Right cardiac atrium (tissue), 5 donors: Measurements from ENCODE around the gene SLC48A1. TPM values are rescaled to one million over a fixed set of nuclear protein-coding genes. Genes with fewer than 3 reads are reported as not detected.

Source experiments
- ATAC-seq, 2 donors: fragments of 200-7000 bp; cut with Tn5 transposase; one replicate each; pipeline versions ENCODE4 v1.8.0 to v1.9.1; 2020; ENCODE audit warnings: moderate library complexity in 2 of 2, mild to moderate bottlenecking in 1 of 2
- DNase-seq, 3 donors: peaks; one replicate each; pipeline ENCODE4 v3.0.0-alpha.2; 2020
- H3K27ac ChIP-seq: one replicate; pipeline ENCODE4 v1.5.1; 2013; ENCODE audit warnings: mild to moderate bottlenecking, low read length, control low read depth, moderate library complexity
- H3K27me3 ChIP-seq: one replicate; pipeline ENCODE4 v1.6.1; 2013; ENCODE audit not compliant: control insufficient read depth, insufficient read depth
- H3K4me1 ChIP-seq: one replicate; pipeline ENCODE4 v1.6.1; 2013; ENCODE audit warnings: low read length; ENCODE audit not compliant: control insufficient read depth, insufficient read depth
- H3K4me3 ChIP-seq: one replicate; pipeline ENCODE4 v1.5.1; 2013; ENCODE audit warnings: low read length, control low read depth
- H3K9me3 ChIP-seq: one replicate; pipeline ENCODE4 v1.6.1; 2013; ENCODE audit warnings: low read length; ENCODE audit not compliant: control insufficient read depth
- WGBS: extraction: QIAGEN DNeasy Blood & Tissue Kit; methylation state at CpG from one replicate; pipeline ENCODE4 v1.1.7; 2013; 5-methylcytosine and 5-hydroxymethylcytosine counted together
- intact Hi-C, 4 donors: fragments of 100-400 bp; cut with DNase I; formaldehyde crosslinking; loops; one replicate each; pipeline versions ENCODE4 v1.11.0 to v1.14.0; 2022 to 2023
- long read RNA-seq, 4 donors: library from polyadenylated mRNA; unstranded; transcript quantifications; one replicate each; pipeline ENCODE4 v2.0.0, GENCODE V29; 2020 to 2021
- polyA plus RNA-seq: library from polyadenylated mRNA; stranded (reverse); fragments of 200-250 nt; gene quantifications from one replicate; pipeline ENCODE4 v1.2.3, GENCODE V29; 2013
- total RNA-seq, 4 donors: library from RNA; stranded (reverse); fragmentation: NEBNext Ultra II Directional; extraction: Animal tissue kit (Norgen Biotek cat#: 25700); gene quantifications; one replicate each; pipeline ENCODE4 v1.2.1, GENCODE V29; 2021
- donor health status: healthy with polysubstance abuse.
- donor health status: DM: no; HTN: yes; CAD: no.
- donor health status: DM: no; HTN: no; CAD: no.
- donor health status: DM: no; HTN: yes; CAD: no; lungs with severe emphysema.
- donor health status: DM: yes; HTN: yes; CAD: no.

SLC48A1 gene
- total RNA-seq (10 to 100 TPM; 26.5 to 30.1 (median 27.6) TPM), polyA plus RNA-seq (22.0 TPM)
- long read RNA-seq, donor 1, transcript SLC48A1-201 (3 exons, 3,010 nt) = major isoform, 103 of 129 reads
- long read RNA-seq, donor 1, partial matches to known transcripts = 14 of 129 reads
- long read RNA-seq, donor 1, other reads (novel, unspliced or antisense) = 12 of 129 reads
- long read RNA-seq, donor 2, transcript SLC48A1-201 (3 exons, 3,010 nt) = major isoform, 60 of 68 reads
- long read RNA-seq, donor 2, partial matches to known transcripts = 0 of 68 reads
- long read RNA-seq, donor 2, other reads (novel, unspliced or antisense) = 7 of 68 reads
- long read RNA-seq, donor 3, transcript SLC48A1-201 (3 exons, 3,010 nt) = major isoform, 210 of 242 reads
- long read RNA-seq, donor 3, partial matches to known transcripts = 2 of 242 reads
- long read RNA-seq, donor 3, other reads (novel, unspliced or antisense) = 28 of 242 reads
- long read RNA-seq, donor 4, transcript SLC48A1-201 (3 exons, 3,010 nt) = major isoform, 72 of 78 reads
- long read RNA-seq, donor 4, partial matches to known transcripts = 2 of 78 reads
- long read RNA-seq, donor 4, other reads (novel, unspliced or antisense) = 3 of 78 reads

DNA sequence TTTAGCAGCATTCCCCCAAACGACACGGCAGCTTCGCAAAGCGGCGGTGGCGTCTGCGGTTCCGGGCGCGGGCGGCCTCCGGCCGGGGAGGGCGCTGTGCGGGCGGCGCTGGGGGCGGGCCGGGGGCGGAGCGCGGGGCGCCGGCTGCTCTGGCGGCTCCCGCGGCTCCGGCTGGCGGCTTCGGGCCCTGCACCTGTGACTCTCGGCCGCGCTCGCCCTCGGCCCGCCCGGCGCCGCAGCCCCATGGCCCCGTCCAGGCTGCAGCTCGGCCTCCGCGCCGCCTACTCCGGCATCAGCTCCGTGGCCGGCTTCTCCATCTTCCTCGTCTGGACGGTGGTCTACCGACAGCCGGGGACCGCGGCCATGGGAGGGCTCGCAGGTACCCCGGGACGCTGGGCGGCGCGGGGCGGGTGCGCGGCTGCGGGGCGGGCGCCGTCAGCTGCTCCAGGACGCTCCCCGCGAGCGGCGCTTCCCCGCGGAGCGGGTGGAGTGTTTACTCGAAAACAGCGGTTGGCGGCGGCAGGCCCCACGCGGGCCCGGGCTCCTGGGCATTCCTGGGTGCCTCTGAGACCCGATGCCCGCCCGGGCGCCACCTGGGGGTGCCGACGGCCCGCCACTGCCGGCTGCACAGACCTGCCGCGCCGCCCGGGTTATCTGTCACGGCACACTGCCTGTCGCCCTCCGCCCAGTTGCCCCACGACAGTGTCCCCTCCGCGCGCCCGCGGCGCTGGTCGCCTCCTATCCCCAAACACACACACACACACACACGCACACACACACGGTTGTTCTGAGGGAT is at the start of gene SLC48A1:
TSS of gene SLC48A1 (plus strand) at position 177 of the 796 bp plus-strand sequence. CDS start at position 244, 67 bp downstream.
- intact Hi-C loops = loop anchor here in 2 of 4 donors (5.0 kb wide), 1 partner anchor 56 kb away; no protein-coding TSS in a partner anchor
- Histone ChIP-seq H3K4me1 (peaks cover 23% of the 10 kb centered on the region), H3K9me3 (no peaks in the 10 kb centered on the region), H3K4me3 (peak within 1 kb of the TSS; percentile 84), H3K27ac (peak within 1 kb of the TSS; percentile 58), H3K27me3 (no peaks in the 10 kb centered on the region)
- DNase-seq (peak; percentile 80 to 92 (median 92)), ATAC-seq (peak; percentile 67 to 83)
- WGBS = under 1% methylated on average over 106 of the region's 106 CpGs

- DNase-seq (no peak), ATAC-seq (no peak)
- 88% methylated on average over 8 of the region's 8 CpGs for WGBS
- no peak within 1 kb of the TSS for H3K27ac ChIP-seq
- intact Hi-C loops = no loop called here
- H3K9me3 ChIP-seq = no peaks in the 10 kb centered on the region
- H3K4me1 ChIP-seq = no peaks in the 10 kb centered on the region
- no peak within 1 kb of the TSS for H3K4me3 ChIP-seq
- no peaks in the 10 kb centered on the region for H3K27me3 ChIP-seq
These were observed 47.8 kb upstream of the SLC48A1 start, which contains the start of gene ENDOU for GRCh38 chr12:47725091-47725772. Gene ENDOU, minus strand, starts transcription at chr12:47725490. Its CDS starts 77 bp downstream, at chr12:47725413.

GRCh38 chr12:47725893-47726292 is 47.1 kb upstream of the SLC48A1 start:
- Histone ChIP-seq H3K27me3 (no peaks in the 10 kb centered on the region), H3K9me3 (no peaks in the 10 kb centered on the region), H3K4me1 (no peaks in the 10 kb centered on the region), H3K4me3 (no peak overlapping the region), H3K27ac (no peak overlapping the region)
- 43% methylated on average over 5 of the region's 5 CpGs for WGBS
- DNase-seq (no peak), ATAC-seq (no peak)
- intact Hi-C loops = no loop called here

- Histone ChIP-seq H3K27me3 (no peaks in the 10 kb centered on the region), H3K9me3 (no peaks in the 10 kb centered on the region), H3K27ac (no peak overlapping the region), H3K4me1 (no peaks in the 10 kb centered on the region), H3K4me3 (no peak overlapping the region)
- WGBS = 44% methylated on average over 3 of the region's 3 CpGs
- intact Hi-C loops = no loop called here
- DNase-seq = no peak
- peak in 1 of 2 donors; percentile 14 for ATAC-seq
These were observed 43.8 kb upstream of the SLC48A1 start for GRCh38 chr12:47729233-47729632.

DNA sequence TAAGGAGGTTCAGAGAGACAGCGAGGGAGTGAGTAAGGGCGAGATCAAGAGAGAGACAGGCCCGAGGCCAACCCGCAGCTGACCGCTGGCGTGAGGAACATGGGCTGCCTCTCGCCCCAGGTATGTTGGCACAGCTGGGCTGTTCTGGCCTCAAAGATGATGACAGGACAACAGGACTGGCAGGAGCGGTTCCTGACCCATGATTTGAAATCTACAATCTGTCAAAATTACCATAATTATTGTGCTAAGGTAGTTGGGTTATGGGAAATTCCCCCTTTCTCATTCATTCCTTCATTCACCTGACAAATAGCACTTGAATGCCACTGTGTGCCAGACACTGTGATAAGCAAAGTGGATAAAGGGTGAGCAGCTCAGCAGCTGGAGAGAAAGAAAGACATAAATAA is 42.7 kb upstream of the SLC48A1 start:
- DNase-seq (peak in 1 of 3 donors; percentile 68), ATAC-seq (peak in 1 of 2 donors; percentile 17)
- intact Hi-C loops = no loop called here
- Histone ChIP-seq H3K27ac (no peak overlapping the region), H3K4me3 (no peak overlapping the region), H3K4me1 (peaks cover 8% of the 10 kb centered on the region), H3K27me3 (no peaks in the 10 kb centered on the region), H3K9me3 (no peaks in the 10 kb centered on the region)
- 35% methylated on average over 8 of the region's 8 CpGs for WGBS

- H3K4me3 ChIP-seq = no peak overlapping the region
- no peaks in the 10 kb centered on the region for H3K27me3 ChIP-seq
- WGBS = 72% methylated on average over 5 of the region's 5 CpGs
- H3K4me1 ChIP-seq = peaks cover 18% of the 10 kb centered on the region
- ATAC-seq (no peak), DNase-seq (no peak)
- no peak overlapping the region for H3K27ac ChIP-seq
- H3K9me3 ChIP-seq = no peaks in the 10 kb centered on the region
- intact Hi-C loops = no loop called here
These were observed 41.3 kb upstream of the SLC48A1 start for GRCh38 chr12:47731723-47732122.

GRCh38 chr12:47732504-47732903 is 40.5 kb upstream of the SLC48A1 start:
- no peaks in the 10 kb centered on the region for H3K9me3 ChIP-seq
- intact Hi-C loops = no loop called here
- ATAC-seq = no peak
- WGBS = 79% methylated on average over 2 of the region's 2 CpGs
- H3K27ac ChIP-seq = no peak overlapping the region
- no peak overlapping the region for H3K4me3 ChIP-seq
- no peaks in the 10 kb centered on the region for H3K27me3 ChIP-seq
- DNase-seq = no peak
- H3K4me1 ChIP-seq = peaks cover 24% of the 10 kb centered on the region

- WGBS = 86% methylated on average over 4 of the region's 4 CpGs
- Histone ChIP-seq H3K27me3 (no peaks in the 10 kb centered on the region), H3K4me1 (peaks cover 29% of the 10 kb centered on the region), H3K27ac (no peak overlapping the region), H3K9me3 (no peaks in the 10 kb centered on the region), H3K4me3 (no peak overlapping the region)
- ATAC-seq = no peak
- no peak for DNase-seq
- intact Hi-C loops = no loop called here
These were observed 39.9 kb upstream of the SLC48A1 start for GRCh38 chr12:47733142-47733541.

GRCh38 chr12:47734725-47735480 is 38.1 kb upstream of the SLC48A1 start:
- intact Hi-C loops = no loop called here
- H3K9me3 ChIP-seq = no peaks in the 10 kb centered on the region
- no peak overlapping the region for H3K4me3 ChIP-seq
- H3K27me3 ChIP-seq = no peaks in the 10 kb centered on the region
- H3K27ac ChIP-seq = peak overlapping the region; percentile 4
- 51% methylated on average over 12 of the region's 12 CpGs for WGBS
- H3K4me1 ChIP-seq = peaks cover 35% of the 10 kb centered on the region
- DNase-seq = peak in 2 of 3 donors; percentile 80
- ATAC-seq = no peak

- ATAC-seq = no peak
These were observed 37.4 kb upstream of the SLC48A1 start for GRCh38 chr12:47735649-47736048.

More at GRCh38 chr12:47735649-47736048, 37.4 kb upstream of the SLC48A1 start:
- Histone ChIP-seq H3K4me1 (peaks cover 36% of the 10 kb centered on the region), H3K27me3 (no peaks in the 10 kb centered on the region), H3K4me3 (no peak overlapping the region), H3K27ac (peak overlapping the region; percentile 82), H3K9me3 (no peaks in the 10 kb centered on the region)
- no peak for DNase-seq
- intact Hi-C loops = no loop called here
- WGBS = 78% methylated on average over 11 of the region's 11 CpGs
